ENCODE measurements around the gene MYLK2.
"Not testable (repeated sequence)": the region's sequence is repeated elsewhere in the genome, so short reads cannot be mapped to it uniquely, and the experiment has no call there.

Gene MYLK2

GRCh38 chr20:31819083-31819784, at the start of gene MYLK2:
Gene MYLK2 (plus strand): TSS chr20:31819356. CDS start chr20:31819581, 225 bp downstream.
- DNase-seq, result no peak

DNA sequence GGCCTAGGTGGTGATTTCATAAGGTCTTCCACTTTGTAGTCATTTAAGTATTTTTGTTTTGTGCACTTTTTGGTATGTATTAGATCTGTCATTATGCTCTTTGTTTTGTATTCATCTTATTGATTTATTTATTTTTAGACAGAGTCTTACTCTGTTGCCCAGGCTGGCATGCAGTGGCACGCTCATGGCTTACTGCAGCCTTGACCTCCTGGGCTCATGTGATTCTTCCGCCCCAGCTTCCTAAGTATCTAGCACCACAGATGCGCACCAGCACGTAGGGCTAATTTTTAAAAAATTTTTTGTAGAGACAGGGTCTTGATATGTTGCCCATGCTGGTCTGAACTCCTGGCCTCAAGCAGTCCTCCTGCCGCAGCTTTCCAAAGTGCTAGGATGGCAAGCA, 49.5 kb upstream of the MYLK2 start:
- no peak for DNase-seq

GRCh38 chr20:31770243-31770642, 48.9 kb upstream of the MYLK2 start:
- no peak for DNase-seq

DNA sequence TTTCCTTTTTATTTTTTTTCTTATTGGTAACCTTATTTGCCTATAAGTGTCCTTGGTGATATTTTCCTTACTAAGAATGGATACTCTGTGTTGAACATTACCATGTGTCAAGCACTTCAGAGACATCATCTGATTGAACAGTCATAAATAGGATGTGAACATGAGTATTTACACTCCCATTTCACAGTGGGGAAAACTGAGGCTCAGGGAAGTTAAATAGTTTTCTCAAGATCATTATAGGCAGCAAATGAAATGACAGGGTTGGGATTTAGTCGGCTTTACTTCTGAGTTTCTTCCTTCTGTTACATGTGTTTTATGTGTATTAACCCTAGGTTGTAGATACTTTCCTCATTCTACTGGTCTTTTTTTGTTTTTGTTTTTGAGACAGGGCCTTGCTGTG, 44.7 kb upstream of the MYLK2 start:
- DNase-seq, result no peak

- no peak for DNase-seq
Observed at GRCh38 chr20:31780839-31781238, 38.3 kb upstream of the MYLK2 start.

GRCh38 chr20:31781945-31782344, 37.2 kb upstream of the MYLK2 start:
- no peak for DNase-seq

DNA sequence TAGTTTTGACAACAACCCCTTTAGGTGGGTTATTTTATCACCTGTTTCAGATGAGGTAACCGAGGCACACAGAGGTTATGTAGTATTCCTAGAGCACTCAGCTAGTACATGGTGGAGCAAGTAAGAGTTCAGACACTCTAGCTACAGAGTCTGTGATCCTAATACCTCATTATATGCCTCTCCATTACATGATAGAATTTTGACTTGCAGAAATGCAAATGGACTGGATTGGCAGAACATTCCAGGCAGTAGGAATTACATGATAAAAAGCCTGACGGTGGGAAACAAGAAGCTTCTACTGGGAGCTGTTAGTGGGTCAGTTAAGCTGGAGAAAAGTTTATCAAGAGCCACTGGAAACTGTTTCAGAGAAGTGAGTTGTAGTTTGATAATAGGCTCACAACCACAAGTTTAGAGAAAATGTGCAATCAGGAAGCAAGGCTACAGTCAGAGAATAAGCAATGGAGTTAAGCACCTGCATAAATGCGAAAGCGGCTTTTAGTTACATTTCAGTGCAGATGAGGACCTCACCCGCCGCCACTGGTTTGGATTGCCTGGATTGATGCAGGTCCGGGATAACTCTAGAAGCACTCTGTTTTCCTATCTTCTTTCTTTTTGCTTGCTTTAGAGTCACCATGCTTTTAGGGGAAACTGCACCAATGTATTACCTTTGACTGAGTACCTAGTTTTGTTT, 34.7 kb upstream of the MYLK2 start:
- no peak for DNase-seq

GRCh38 chr20:31785089-31785488, 34.1 kb upstream of the MYLK2 start:
- DNase-seq, result no peak

- no peak for DNase-seq
Observed at GRCh38 chr20:31788578-31788977, 30.6 kb upstream of the MYLK2 start.

DNA sequence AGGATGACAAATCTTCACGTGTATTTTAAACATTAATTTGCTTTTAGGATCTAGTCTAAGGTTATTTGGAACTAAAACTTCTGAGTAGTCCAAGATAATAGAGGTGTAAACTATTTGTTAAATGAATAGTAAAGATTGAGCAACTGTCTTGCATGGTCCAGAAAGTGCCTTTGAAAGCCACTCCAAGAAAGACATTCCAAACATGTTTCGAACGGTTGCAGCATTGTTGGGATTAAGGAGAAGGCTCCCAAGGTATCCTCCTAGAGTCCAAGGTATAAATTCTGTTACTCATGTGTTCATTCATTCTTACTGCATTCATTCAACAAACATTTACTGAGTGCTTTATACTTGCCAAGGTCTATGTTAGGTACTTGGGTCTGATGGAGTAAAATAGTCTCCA, 28.8 kb upstream of the MYLK2 start:
- no peak for DNase-seq

- DNase-seq, result no peak
Observed at GRCh38 chr20:31797364-31797763, 21.8 kb upstream of the MYLK2 start.

DNA sequence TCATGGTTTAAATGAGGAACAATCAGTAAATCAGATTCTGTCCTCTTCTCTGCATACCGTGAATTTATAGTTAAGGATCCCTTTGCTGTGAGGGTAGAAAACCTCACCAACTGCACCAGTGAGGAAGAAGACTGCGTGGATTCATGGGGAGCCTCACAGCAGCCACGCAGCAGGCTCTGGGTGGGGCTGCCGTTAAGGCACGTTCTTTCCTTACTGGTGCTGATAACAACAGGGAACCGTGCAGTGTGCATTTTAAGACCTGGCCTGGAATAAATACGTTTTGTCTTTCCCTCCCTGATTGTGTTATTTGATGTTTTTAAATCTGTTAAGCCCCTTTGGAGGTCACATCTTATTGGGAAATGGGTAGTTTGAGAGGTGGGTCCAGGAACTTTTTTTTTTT, 17.6 kb upstream of the MYLK2 start:
- no peak for DNase-seq

GRCh38 chr20:31803552-31804291, 15.4 kb upstream of the MYLK2 start:
- no peak for DNase-seq

- DNase-seq, result no peak
Observed at GRCh38 chr20:31806564-31807355, 12.4 kb upstream of the MYLK2 start.

DNA sequence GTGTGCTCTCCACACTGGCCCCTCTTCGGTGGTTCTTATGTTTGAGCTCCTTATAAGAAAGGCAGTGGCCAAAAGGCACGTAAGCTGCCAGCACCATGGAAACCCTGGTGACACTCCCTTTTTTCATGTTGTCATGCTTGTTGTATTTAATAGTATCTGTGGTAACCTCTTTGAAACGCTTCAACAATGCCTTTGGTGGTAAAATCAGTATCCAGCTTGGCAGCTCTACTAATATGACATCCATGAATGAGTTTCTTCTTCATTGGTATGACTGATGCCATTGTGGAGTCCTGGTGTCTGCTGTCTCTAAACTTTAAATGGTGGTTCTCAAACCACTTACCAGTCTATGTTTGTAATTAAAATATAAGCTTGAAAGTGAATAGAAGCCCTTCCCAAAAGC, 10.7 kb upstream of the MYLK2 start:
- DNase-seq, result no peak

- no peak for DNase-seq
Observed at GRCh38 chr20:31809661-31810060, 9.5 kb upstream of the MYLK2 start.

GRCh38 chr20:31811198-31811597, 8.0 kb upstream of the MYLK2 start:
- DNase-seq, result no peak

- DNase-seq, result no peak
Observed at GRCh38 chr20:31811796-31812728, 7.1 kb upstream of the MYLK2 start.

GRCh38 chr20:31813611-31814010, 5.5 kb upstream of the MYLK2 start:
- no peak for DNase-seq

GRCh38 chr20:31814142-31814541, 5.0 kb upstream of the MYLK2 start:
- DNase-seq, result not testable (repeated sequence)

- DNase-seq, result no peak
Observed at GRCh38 chr20:31815408-31816188, 3.6 kb upstream of the MYLK2 start.
